HepG2 (cell line): Measurements from ENCODE around the gene C2orf92. TPM values are rescaled to one million over a fixed set of nuclear protein-coding genes. Genes with fewer than 3 reads are reported as not detected.

Source experiments
- ARID2 ChIP-seq: sonication (generic); formaldehyde crosslinking; IDR thresholded peaks from 2 replicates; pipeline ENCODE4 v1.8.1; 2022; ENCODE audit warnings: mild to moderate bottlenecking, missing genetic modification reagents, borderline replicate concordance
- DR1 ChIP-seq: sonication (generic); formaldehyde crosslinking; IDR thresholded peaks from 2 replicates; pipeline ENCODE4 v1.8.0; 2021; ENCODE audit warnings: mild to moderate bottlenecking, missing genetic modification reagents, inconsistent platforms
- ETV6 ChIP-seq: sonication (generic); formaldehyde crosslinking; conservative IDR thresholded peaks from 2 replicates; pipeline ENCODE4 v1.4.0; 2020; ENCODE audit warnings: missing genetic modification reagents
- FOXA3 ChIP-seq: IDR thresholded peaks from 2 replicates; pipeline ENCODE4 v1.6.1; 2016; ENCODE audit warnings: missing genetic modification reagents, missing compliant biosample characterization
- GABPB1 ChIP-seq: IDR thresholded peaks from 2 replicates; pipeline ENCODE4 v1.6.1; 2016; ENCODE audit warnings: mild to moderate bottlenecking, missing genetic modification reagents, moderate library complexity, missing compliant biosample characterization
- HDAC2 ChIP-seq: sonication (generic); formaldehyde crosslinking; IDR thresholded peaks from 2 replicates; pipeline ENCODE4 v1.4.0; 2020; ENCODE audit warnings: missing genetic modification reagents
- HOXA5 ChIP-seq: sonication (generic); formaldehyde crosslinking; IDR thresholded peaks from 2 replicates; pipeline ENCODE4 v1.4.0; 2020; ENCODE audit warnings: missing genetic modification reagents
- KAT8 ChIP-seq: IDR thresholded peaks from 2 replicates; pipeline ENCODE4 v1.6.1; 2016; ENCODE audit warnings: missing genetic modification reagents, missing compliant biosample characterization
- NFATC3 ChIP-seq: sonication (generic); formaldehyde crosslinking; IDR thresholded peaks from 2 replicates; pipeline ENCODE4 v1.5.1; 2020; ENCODE audit warnings: mild to moderate bottlenecking, missing genetic modification reagents
- POLR2A ChIP-seq, 2 experiments: IDR thresholded peaks; 2 replicates each; pipeline ENCODE4 v1.6.1; 2011; ENCODE audit warnings: low read depth in 2 of 2, low read length in 2 of 2, mild to moderate bottlenecking in 1 of 2, moderate library complexity in 1 of 2; ENCODE audit not compliant: insufficient read depth in 1 of 2
- ZBTB7A ChIP-seq: sonication (generic); formaldehyde crosslinking; IDR thresholded peaks from 2 replicates; pipeline ENCODE4 v1.8.0; 2022; ENCODE audit warnings: mild to moderate bottlenecking, missing genetic modification reagents
- ZNF20 ChIP-seq: sonication (generic); formaldehyde crosslinking; IDR thresholded peaks from 2 replicates; pipeline ENCODE4 v1.4.0; 2020; ENCODE audit warnings: mild to moderate bottlenecking, moderate library complexity, missing genetic modification reagents
- ZNF577 ChIP-seq: sonication (generic); formaldehyde crosslinking; IDR thresholded peaks from 2 replicates; pipeline ENCODE4 v1.4.0; 2020; ENCODE audit warnings: mild to moderate bottlenecking, low read depth, missing genetic modification reagents, borderline replicate concordance
- ZNF746 ChIP-seq: sonication (generic); formaldehyde crosslinking; IDR thresholded peaks from 2 replicates; pipeline ENCODE4 v1.8.0; 2022; ENCODE audit warnings: mild to moderate bottlenecking, missing genetic modification reagents
- polyA plus RNA-seq, 8 experiments: library from polyadenylated mRNA; depleted of rRNA in 3 of 8; stranded (reverse) in 7 of 8; unstranded in 1 of 8; fragments of >200 nt; fragmentation: Illumina TruSeq in 4 of 8; extraction: Trizol in 4 of 8; gene quantifications; 2 replicates each; pipeline versions ENCODE4 v1.2.1 to v1.2.3, GENCODE V29; 2011 to 2016; ENCODE audit warnings: low read depth in 4 of 8, missing spikeins in 1 of 8, mixed read lengths in 1 of 8; ENCODE audit not compliant: insufficient read depth in 1 of 8
- total RNA-seq, 5 experiments: library from RNA; depleted of rRNA; stranded (reverse); fragments of >200 nt; fragmentation: Illumina TruSeq; extraction: Trizol; gene quantifications; 2 replicates each; pipeline ENCODE4 v1.2.3, GENCODE V29; 2016; ENCODE audit warnings: low read depth in 1 of 5
- TF ChIP-seq, protein P1 (sequence below): sonication (generic); formaldehyde crosslinking; IDR thresholded peaks from 2 replicates; pipeline ENCODE4 v1.9.0; 2021; ENCODE audit warnings: mild to moderate bottlenecking, missing genetic modification reagents
- TF ChIP-seq, protein P2 (sequence below), 2 experiments: sonication (generic) in 1 of 2; formaldehyde crosslinking in 1 of 2; IDR thresholded peaks; 2 replicates each; pipeline versions ENCODE4 v1.4.0 to v1.6.1; 2018 to 2020; ENCODE audit warnings: missing genetic modification reagents in 2 of 2, borderline replicate concordance in 1 of 2, low read depth in 1 of 2, mild to moderate bottlenecking in 1 of 2, missing biosample characterization in 1 of 2
- TF ChIP-seq, protein P3 (sequence below): sonication (generic); formaldehyde crosslinking; IDR thresholded peaks from 2 replicates; pipeline ENCODE4 v1.9.0; 2022; ENCODE audit warnings: low read depth, missing genetic modification reagents

Gene C2orf92
- total and polyA plus RNA-seq, 2 of the 13 experiments (the other 11 are each of a cell fraction or from before 2014, with no cell fraction given): 4.9 to 5.0 TPM

DNA sequence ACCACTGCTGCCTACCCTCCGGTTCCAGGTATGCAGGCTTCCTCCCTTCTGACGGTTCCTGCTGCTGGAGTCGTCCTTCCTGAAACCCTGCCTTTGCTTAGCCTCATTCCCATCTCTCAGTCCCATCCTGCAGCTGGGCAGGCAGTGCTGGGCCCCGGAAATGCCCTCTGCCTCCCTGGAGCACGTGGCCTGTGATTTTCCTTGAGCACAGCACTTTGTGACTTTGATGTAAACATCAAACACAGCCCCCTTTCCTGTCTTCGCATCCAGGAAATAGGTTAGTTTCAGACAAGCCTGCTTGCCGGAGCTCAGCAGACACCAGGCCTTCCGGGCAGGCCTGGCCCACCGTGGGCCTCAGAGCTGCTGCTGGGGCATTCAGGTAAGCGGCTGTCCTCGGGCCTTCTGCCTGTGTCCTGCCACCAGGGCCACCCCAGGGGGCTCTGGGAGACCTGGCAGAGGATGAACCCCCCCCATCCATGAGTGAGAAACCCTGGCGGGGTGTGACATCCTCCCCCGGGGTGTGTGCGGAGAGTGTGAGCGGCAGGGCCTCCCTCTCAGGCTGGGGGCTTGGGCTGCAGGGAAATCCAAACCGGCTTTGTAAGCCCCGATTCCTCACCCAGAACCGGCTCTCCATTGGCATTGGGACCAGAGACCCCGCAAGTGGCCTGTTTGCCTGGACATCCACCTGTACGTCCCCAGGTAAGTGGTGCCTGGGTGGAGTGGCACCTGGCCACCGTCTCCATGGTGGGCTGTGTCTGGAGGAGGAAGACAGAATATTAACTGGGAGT lies 44.0 kb downstream of the C2orf92 start, which contains the start of gene ZAP70 (continued):
- TF ChIP-seq, protein P1, sequence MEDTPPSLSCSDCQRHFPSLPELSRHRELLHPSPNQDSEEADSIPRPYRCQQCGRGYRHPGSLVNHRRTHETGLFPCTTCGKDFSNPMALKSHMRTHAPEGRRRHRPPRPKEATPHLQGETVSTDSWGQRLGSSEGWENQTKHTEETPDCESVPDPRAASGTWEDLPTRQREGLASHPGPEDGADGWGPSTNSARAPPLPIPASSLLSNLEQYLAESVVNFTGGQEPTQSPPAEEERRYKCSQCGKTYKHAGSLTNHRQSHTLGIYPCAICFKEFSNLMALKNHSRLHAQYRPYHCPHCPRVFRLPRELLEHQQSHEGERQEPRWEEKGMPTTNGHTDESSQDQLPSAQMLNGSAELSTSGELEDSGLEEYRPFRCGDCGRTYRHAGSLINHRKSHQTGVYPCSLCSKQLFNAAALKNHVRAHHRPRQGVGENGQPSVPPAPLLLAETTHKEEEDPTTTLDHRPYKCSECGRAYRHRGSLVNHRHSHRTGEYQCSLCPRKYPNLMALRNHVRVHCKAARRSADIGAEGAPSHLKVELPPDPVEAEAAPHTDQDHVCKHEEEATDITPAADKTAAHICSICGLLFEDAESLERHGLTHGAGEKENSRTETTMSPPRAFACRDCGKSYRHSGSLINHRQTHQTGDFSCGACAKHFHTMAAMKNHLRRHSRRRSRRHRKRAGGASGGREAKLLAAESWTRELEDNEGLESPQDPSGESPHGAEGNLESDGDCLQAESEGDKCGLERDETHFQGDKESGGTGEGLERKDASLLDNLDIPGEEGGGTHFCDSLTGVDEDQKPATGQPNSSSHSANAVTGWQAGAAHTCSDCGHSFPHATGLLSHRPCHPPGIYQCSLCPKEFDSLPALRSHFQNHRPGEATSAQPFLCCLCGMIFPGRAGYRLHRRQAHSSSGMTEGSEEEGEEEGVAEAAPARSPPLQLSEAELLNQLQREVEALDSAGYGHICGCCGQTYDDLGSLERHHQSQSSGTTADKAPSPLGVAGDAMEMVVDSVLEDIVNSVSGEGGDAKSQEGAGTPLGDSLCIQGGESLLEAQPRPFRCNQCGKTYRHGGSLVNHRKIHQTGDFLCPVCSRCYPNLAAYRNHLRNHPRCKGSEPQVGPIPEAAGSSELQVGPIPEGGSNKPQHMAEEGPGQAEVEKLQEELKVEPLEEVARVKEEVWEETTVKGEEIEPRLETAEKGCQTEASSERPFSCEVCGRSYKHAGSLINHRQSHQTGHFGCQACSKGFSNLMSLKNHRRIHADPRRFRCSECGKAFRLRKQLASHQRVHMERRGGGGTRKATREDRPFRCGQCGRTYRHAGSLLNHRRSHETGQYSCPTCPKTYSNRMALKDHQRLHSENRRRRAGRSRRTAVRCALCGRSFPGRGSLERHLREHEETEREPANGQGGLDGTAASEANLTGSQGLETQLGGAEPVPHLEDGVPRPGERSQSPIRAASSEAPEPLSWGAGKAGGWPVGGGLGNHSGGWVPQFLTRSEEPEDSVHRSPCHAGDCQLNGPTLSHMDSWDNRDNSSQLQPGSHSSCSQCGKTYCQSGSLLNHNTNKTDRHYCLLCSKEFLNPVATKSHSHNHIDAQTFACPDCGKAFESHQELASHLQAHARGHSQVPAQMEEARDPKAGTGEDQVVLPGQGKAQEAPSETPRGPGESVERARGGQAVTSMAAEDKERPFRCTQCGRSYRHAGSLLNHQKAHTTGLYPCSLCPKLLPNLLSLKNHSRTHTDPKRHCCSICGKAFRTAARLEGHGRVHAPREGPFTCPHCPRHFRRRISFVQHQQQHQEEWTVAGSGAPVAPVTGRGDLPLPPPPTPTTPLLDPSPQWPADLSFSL (CRISPR knock-in tag): no peak
- no peak for TF ChIP-seq ZNF20 (CRISPR knock-in tag)
- TF ChIP-seq HOXA5 (CRISPR knock-in tag): no peak
- no peak for TF ChIP-seq ETV6 (CRISPR knock-in tag)
- peak; percentile 76 for TF ChIP-seq KAT8
- TF ChIP-seq, protein P2, sequence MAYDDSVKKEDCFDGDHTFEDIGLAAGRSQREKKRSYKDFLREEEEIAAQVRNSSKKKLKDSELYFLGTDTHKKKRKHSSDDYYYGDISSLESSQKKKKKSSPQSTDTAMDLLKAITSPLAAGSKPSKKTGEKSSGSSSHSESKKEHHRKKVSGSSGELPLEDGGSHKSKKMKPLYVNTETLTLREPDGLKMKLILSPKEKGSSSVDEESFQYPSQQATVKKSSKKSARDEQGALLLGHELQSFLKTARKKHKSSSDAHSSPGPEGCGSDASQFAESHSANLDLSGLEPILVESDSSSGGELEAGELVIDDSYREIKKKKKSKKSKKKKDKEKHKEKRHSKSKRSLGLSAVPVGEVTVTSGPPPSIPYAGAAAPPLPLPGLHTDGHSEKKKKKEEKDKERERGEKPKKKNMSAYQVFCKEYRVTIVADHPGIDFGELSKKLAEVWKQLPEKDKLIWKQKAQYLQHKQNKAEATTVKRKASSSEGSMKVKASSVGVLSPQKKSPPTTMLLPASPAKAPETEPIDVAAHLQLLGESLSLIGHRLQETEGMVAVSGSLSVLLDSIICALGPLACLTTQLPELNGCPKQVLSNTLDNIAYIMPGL (CRISPR knock-in tag; IDR thresholded peaks at IDR 0.05; ENCODE audit: borderline replicate concordance in 1 of 2, low read depth in 1 of 2): 0 out of 4 replicates have a peak, but pooled peaks of 1 of the 2 experiments have one; percentile 36
- no peak for TF ChIP-seq ARID2
- TF ChIP-seq GABPB1 (CRISPR knock-in tag): peak; percentile 82
- no peak for TF ChIP-seq ZNF746
- no peak for TF ChIP-seq ZNF577
- no peak for TF ChIP-seq DR1 (CRISPR knock-in tag)
- TF ChIP-seq, protein P3, sequence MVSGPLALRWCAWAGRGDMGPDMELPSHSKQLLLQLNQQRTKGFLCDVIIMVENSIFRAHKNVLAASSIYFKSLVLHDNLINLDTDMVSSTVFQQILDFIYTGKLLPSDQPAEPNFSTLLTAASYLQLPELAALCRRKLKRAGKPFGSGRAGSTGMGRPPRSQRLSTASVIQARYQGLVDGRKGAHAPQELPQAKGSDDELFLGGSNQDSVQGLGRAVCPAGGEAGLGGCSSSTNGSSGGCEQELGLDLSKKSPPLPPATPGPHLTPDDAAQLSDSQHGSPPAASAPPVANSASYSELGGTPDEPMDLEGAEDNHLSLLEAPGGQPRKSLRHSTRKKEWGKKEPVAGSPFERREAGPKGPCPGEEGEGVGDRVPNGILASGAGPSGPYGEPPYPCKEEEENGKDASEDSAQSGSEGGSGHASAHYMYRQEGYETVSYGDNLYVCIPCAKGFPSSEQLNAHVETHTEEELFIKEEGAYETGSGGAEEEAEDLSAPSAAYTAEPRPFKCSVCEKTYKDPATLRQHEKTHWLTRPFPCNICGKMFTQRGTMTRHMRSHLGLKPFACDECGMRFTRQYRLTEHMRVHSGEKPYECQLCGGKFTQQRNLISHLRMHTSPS (CRISPR knock-in tag): peak; percentile 64; the same call in 1 of the 2 replicates
- no peak for TF ChIP-seq NFATC3
- TF ChIP-seq FOXA3 (CRISPR knock-in tag): peak; percentile 21; the same call in 1 of the 2 replicates
- no peak for TF ChIP-seq ZBTB7A (CRISPR knock-in tag)
- TF ChIP-seq HDAC2: no peak
- no peak for TF ChIP-seq POLR2A (IDR thresholded peaks at IDR 0.05; ENCODE audit: insufficient read depth in 1 of 2, low read depth in 2 of 2, low read length in 2 of 2)
